GM21360 (cell line): ENCODE measurements around the gene UNK.
"Not testable (repeated sequence)": the region's sequence is repeated elsewhere in the genome, so short reads cannot be mapped to it uniquely, and the experiment has no call there.

Experiments used
- ATAC-seq: cut with Tn5 transposase; IDR thresholded peaks from one replicate; pipeline ENCODE4 v1.9.1; 2021; ENCODE audit warnings: mild to moderate bottlenecking, moderate library complexity; ENCODE audit not compliant: unreplicated experiment

The UNK gene

DNA sequence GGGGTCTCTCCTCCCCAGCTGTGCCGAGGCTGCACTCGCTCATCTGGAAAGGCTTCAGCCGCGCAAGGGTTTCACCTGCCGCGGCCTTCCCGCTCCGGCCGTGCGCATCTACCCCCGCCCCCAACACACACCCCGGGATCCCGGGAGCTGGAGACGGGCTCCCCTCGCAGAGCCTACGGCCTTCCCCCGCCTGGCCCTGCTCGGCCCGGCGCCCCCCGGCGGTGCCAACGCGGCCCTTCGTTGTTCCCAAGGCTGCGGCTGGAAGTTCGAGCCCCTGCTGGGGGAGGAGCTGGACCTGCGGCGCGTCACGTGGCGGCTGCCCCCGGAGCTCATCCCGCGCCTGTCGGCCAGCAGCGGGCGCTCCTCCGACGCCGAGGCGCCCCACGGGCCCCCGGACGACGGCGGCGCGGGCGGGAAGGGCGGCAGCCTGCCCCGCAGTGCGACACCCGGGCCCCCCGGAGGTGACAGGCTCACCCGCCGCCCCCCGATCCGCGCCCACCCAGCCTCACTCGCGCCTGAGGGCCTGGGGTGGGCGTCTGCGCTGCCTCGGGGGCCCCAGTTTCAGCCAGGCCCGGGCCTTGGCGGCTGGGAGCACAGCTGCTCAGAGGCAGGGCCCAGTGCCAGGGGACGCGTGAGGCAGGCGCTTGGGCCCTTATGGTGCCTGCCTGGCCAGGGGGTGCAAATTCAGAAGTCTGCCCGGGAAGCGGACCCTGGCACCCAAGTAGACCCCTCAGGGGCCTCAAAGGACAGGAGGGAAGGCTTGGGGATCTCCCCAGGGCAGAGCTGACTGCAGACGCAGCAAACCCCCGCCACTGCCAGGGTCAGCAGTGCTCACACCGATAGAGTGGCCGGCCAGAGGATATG is 30.9 kb upstream of the UNK start:
- peak; percentile 42 for ATAC-seq

DNA sequence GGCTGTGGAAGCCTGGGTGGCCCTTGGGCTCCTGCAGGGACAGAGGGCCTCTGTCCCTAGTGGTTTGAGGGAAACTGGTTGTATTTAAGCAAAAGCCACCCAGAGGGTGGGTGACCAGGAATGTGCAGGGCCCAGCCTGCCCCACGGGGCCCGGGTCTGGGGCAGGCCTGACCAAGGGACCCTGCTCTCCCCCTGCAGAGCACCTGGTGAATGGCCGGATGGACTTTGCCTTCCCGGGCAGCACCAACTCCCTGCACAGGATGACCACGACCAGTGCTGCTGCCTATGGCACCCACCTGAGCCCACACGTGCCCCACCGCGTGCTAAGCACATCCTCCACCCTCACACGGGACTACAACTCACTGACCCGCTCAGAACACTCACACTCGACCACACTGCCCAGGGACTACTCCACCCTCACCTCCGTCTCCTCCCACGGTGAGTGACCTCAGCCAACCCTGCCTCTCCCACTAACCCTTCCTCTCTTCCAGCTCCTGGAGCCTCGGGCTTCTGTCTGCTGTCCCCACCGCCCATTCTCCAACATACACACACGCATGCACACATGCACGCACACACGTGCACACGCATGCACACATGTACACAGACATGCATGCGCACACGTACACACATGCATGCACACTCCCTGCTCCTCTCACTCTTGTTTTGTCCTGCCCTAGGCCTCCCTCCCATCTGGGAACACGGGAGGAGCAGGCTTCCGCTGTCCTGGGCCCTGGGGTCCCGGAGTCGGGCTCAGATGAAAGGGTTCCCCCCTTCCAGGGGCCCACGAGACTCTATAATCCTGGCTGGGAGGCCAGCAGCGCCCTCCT is 30.0 kb upstream of the UNK start:
- no peak for ATAC-seq

DNA sequence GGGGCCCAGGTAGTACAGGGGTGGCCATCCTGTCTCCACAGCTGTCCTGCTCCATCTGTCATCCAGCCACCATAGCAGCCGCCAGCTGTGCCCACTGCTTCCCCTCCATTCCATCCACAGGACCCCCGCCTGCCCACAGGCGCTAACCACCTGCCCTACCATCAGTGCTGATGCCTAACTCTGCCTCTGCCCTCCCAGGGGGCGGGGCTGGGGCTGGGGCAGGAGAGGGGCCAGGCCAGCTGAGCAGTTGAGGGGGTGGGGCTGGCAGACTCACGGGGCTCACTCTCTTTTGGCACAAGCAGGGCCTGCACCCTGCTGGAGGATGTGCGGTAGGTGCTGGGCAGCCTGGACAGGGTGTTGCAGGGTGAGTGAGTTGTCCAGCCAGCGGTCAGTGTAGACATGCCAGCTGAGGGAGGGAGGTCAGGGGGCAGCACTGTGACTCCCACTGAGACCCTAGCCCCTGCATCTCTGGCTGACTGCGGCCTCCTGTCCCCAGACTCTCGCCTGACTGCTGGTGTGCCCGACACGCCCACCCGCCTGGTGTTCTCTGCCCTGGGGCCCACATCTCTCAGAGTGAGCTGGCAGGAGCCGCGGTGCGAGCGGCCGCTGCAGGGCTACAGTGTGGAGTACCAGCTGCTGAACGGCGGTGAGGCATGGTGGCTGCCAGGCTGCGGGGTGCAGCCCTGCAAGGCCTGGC is 29.3 kb upstream of the UNK start:
- ATAC-seq: no peak

DNA sequence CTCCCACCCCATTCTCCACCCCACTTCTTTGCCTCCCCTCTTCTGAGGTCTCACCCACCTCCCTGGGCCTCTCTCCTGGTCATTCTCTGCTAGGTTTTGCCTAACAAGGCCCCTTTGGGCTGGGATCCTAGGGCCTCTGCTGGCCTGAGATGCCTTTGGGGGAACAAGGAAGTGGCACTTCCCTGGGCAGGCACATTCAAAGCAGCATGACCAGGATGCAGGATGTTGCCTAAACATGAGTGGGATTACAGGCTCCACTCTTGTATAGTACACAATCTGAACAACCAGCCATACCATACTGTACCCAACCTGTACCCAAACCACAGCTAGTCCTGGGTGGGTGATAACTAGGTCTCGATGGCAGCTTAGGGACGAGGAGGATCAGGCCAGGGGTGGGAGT is 28.6 kb upstream of the UNK start:
- ATAC-seq: no peak

DNA sequence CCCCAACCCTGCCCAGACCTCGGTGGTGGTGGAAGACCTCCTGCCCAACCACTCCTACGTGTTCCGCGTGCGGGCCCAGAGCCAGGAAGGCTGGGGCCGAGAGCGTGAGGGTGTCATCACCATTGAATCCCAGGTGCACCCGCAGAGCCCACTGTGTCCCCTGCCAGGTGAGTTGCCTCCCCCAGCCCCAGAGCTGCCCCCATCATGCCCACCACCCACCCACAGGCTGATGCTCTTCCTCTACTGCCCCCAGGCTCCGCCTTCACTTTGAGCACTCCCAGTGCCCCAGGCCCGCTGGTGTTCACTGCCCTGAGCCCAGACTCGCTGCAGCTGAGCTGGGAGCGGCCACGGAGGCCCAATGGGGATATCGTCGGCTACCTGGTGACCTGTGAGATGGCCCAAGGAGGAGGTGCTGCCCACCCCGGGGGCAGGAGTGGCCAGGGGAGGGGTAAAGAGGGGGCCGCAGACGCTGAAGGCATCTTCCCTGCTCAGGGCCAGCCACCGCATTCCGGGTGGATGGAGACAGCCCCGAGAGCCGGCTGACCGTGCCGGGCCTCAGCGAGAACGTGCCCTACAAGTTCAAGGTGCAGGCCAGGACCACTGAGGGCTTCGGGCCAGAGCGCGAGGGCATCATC is 28.0 kb upstream of the UNK start:
- no peak for ATAC-seq

DNA sequence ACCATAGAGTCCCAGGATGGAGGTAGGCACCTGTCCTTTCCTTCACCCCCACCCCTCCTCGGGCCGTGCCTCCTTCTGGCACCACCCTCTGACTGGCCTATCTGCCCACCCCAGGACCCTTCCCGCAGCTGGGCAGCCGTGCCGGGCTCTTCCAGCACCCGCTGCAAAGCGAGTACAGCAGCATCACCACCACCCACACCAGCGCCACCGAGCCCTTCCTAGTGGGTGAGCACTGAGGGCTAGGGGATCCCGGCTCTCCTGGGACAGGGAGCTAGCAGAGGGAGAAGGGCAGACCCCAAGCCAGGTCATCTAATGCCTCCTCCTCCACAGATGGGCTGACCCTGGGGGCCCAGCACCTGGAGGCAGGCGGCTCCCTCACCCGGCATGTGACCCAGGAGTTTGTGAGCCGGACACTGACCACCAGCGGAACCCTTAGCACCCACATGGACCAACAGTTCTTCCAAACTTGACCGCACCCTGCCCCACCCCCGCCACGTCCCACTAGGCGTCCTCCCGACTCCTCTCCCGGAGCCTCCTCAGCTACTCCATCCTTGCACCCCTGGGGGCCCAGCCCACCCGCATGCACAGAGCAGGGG is 27.4 kb upstream of the UNK start:
- no peak for ATAC-seq

DNA sequence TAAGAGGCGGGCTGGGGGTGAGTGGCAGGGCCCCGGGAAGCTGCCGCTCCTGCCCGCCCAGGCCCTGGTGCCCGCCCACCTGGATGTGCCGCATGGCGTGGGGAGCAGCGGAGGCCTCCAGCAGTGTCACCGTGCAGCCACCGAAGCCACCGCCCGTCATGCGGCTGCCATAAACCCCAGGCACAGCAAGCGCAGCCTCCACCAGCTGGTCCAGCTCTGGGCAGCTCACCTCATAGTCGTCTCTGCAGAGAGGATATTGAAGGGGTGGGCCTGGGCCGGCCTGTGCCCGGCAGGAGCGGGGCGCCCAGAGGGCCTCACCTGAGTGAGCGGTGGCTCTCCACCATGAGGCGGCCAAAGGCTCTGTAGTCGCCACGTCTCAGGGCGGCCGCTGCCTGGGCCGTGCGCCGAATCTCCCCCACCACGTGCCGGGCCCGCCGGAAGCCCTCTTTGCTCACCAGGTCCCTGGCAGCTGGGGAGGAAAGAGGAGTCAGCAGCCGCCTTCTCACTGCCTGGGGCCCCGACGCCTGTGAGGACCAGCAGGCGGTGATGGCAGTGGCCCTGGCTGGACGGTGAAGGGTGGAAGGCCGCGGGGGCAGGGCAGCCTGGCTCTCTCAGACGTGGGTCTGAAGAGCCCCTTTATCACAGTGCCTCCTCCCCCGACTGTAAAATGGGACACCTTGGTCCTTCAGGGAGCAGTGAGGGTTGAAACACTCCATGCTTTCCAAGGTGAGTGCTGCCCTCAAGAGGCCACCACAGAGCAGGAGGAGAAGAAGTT is 26.3 kb upstream of the UNK start:
- ATAC-seq: no peak

DNA sequence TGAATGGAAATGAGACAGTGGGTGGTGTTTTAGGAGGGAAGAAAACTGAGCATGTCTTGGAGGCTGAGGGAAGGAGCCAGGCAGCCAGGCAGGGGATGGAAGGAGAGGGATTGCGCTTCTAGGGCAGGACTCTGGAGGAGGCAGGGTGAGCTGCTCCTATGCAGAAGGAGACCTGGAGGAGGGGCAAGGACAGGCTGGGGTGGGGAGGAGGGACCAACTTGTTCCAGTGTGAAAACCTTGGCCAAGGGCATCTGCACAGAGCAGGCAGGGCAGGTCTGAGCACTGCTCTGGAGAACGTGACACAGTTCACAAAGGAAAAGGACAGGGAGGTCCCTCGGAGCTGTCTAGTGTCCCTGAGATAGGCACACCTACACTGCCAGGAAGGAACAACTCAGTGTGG is 25.1 kb upstream of the UNK start:
- ATAC-seq: no peak

DNA sequence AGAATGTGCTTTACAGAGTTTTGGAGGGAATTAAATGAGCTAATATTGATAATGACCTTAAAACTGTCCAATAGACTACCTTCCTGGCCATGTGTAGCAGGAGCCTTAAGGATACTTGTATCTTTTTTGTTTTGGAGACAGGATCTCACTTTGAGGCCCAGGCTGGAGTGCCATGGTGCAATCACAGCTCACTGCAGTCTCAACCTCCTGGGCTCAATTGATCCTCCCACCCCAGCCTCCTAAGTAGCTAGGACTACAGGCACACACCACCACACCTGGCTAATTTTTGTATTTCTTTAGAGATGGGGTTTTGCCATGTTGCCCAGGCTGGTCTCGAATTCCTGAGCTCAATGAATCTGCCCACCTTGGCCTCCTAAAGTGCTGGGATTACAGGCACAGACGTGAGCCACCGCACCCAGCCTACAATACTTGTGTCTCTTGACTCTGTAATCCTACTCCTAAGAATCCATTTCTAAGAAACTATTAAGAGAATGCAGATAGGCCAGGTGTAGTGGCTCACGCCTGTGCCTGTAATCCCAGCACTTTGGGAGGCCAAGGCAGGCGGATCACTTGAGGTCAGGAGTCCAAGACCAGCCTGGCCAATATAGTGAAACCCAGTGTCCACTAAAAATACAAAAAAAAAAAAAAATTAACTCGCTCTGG is 24.5 kb upstream of the UNK start:
- not testable (repeated sequence) for ATAC-seq

DNA sequence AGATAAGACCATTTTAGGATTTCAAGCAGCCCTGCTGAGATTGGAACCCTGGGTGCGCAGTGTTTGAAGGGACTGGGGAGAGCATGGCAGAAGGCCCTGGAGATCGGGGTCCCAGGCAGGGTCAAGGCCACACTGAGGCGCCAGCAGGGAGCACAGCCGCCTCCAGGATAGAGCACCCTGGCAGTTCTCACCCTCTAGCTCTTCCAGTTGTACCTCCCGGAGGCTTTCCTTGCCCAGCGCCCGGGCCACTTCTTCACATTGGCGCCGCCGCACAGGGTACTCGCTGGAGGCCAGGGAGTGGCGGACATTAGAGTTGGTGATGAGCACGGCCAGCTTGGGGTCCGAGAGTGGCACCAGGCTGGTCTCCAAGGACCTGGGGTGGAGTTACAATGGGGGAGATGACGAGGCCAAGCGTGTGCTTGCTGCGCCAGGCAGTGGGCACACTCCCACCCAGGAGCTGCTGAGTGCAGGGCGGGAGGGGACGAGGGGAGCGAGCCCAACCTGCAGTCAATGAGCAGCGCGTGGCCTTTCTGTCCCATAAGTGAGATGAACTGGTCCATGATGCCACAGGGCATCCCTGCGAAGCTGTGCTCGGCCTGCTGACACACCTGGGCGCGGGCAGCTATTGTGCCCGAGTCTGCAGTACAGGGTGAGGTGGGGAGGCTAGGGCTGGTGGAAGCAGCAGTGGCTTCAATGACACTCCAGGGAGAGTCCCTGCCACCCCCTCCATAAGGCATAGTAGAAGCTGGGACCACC is 21.9 kb upstream of the UNK start:
- no peak for ATAC-seq

DNA sequence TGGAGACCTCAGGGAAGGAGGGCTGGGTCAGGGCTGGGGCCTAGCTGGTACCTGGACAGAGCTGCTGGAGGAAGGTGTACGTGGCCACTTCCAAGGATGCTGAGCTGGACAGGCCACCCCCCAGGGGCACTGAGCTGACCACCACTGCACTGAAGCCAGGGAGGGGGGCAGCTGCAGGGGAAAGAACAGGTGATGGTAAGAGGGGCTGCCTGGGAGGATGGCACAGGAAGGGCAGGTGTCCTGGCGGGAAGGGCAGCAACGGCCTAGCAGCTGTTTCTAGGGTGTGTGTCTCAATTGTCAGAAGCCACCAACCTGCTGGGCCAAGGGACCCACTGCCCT is 21.4 kb upstream of the UNK start:
- no peak for ATAC-seq

DNA sequence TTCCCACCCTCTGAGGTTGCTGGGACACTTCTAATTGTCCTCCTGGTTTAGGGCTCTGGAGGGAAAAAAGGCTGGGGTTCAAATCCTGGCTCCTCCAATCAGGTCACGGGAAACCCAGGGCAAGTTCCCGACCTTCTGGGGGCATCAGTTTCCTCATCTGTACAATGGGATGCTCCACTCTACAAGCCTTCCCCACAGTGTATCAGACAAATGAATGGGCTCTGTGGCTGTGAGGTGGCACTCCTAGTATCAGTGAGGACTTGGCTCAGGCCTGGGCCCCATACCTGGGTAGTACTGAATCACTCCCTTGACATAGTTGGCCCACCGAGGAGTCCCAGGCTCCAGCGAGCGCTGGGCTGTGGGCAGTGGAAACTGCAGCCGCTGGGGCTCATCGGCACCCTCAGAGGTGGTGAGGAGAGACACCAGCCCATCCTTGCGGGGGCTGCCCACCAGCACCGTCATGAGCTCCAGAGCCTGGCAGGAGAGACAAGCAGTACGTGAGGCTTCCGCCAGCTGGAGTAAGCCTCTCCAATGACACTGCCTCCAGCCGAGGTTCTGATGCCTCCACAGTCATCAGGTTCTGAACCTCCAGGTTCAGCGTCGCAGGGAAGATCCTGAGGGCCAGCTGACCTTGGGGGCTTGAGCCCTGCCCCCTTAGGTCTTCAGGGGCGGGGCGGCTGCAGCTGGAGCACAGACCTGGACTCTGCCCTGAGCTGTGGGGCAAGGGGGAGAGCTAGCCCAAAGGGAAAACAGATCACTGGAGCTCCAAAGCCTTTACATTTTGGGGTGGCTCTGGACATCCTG is 20.8 kb upstream of the UNK start:
- ATAC-seq: no peak

DNA sequence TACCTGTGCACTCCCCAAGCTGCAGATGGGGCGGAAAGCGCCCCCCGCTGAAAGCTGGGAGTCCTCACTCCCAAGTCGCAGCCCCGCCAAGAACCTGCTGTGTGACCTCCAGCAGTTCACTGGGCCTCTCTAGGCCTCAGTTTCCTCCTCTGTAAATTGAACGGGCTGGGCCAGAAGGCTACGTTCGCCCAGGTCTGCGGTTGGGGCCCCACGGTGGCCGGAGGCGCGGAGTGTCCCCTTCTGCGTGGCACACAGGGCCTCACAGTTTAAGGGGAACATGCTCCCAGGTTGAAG is 20.2 kb upstream of the UNK start:
- no peak for ATAC-seq

DNA sequence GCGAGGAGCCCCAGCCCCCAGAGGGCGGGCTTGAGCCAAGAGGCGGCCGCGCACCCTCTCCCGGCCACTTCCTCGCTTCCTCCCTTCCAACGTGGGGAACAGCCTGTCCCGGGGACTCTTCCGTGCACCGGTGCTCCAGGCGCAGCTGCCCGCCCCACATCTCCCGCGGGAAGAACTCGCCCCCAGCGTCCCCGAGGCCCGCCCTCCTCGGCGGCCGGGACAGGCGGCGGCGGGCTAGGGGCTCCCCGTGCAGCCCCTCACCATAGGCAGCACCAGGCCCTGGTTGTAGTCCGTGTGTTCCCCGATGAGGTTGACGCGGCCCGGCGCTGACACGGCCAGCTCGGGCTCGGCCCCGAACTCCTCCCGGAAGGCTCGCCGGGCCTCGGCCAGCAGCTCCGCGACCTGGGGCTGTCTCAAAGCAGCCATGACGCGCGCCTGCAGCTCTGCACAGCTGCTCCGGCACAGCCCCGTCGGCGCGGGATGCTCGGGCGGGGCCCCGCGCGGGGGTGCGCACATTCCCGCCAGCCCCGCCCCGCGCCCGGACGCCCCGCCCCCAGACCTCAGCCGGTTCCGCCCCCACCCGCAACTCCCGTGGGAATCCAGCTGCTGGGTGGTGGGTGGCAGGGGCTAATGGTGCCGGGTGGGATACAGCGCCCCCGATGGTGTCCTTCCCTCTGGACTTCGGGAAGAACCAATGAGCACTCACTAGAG is 19.7 kb upstream of the UNK start, which contains the start of gene GALK1:
TSS of gene GALK1 (minus strand) at position 482 of the 711 bp plus-strand sequence. CDS start at position 426, 56 bp downstream.
- no peak for ATAC-seq

DNA sequence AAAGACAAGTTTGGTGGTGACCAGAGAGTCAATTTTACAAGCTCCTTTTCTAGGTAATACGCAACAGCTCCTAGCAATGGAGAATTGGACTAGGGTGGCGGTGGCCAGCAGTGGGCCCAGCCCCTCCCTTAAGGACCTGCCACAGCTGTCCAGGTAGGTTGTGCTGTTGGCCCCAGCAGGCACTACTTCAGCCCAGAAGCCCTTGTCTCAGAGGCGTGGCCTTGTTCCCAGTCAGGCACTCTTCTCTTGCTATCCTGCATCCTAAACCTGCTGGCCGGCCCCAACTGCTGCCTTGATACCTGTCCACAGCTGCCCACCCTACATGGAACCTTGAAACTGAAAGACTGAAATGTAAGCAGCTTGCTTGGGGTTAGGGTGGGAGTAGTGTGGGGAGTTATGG is 18.6 kb upstream of the UNK start:
- no peak for ATAC-seq

DNA sequence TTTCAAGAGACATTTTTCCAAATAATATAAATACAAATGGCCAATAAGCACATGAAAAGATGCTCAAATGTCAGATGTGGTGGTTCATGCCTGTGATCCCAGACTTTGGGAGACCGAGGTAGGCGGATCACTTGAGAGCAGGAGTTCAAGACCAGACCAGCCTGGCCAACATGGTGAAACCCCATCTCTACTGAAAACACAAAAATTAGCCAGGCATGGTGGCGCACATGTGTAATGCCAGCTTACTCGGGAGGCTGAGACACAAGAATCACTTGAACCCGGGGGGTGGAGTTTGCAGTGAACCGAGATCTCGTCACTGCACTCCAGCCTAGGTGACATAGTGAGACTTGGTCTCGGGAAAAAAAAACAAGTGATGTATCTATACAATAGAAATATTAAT is 16.7 kb upstream of the UNK start:
- no peak for ATAC-seq

DNA sequence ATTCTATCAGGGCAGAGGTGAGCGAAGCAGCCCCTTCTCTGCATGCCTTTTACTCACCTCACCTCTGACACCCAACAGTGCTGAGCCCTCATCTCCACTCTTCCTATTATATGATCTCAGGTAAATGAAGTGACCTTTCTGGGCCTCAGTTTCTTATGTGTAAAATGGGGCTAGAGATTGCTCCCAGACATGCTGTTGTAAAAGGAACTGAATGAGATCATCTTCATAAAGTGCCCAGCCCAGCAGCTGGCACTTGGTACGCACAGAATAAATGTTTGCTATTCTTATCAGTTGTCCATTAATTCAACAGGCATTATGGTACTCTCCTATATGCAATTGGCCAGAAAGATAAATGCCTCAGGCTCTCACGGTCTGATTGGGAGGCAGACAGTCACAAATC is 15.1 kb upstream of the UNK start:
- ATAC-seq: no peak
